Muscle of back (tissue), 11 donors: Measurements from ENCODE around the gene CDH23. TPM values are rescaled to one million over a fixed set of nuclear protein-coding genes. Genes with fewer than 3 reads are reported as not detected.

Experiments
- DNase-seq, 3 donors: peaks; one replicate each; pipeline versions ENCODE4 v3.0.0 to v3.0.0-alpha.2; 2013
- polyA plus RNA-seq, 10 donors: library from polyadenylated mRNA; unstranded; fragments of 120-200 nt; gene quantifications; one replicate each; pipeline ENCODE4 v1.2.1, GENCODE V29; 2013; ENCODE audit not compliant: insufficient read length in 10 of 10

CDH23 gene
- polyA plus RNA-seq, 10 donors, result 3.1 to 5.7 (median 4.1) TPM

GRCh38 chr10:71638822-71639719 is 242.4 kb downstream of the CDH23 start:
- DNase-seq, result no peak

- DNase-seq, result no peak
Measured at GRCh38 chr10:71640607-71641006, 243.9 kb downstream of the CDH23 start.

GRCh38 chr10:71641449-71641848 is 244.7 kb downstream of the CDH23 start:
- DNase-seq, result no peak

- DNase-seq, result no peak
Measured at GRCh38 chr10:71641986-71642385, 245.3 kb downstream of the CDH23 start.

GRCh38 chr10:71643904-71644303 is 247.2 kb downstream of the CDH23 start:
- DNase-seq, result no peak

GRCh38 chr10:71644307-71645180 is 247.8 kb downstream of the CDH23 start:
- no peak for DNase-seq

- DNase-seq, result peak in 1 of 3 donors; percentile 66
Measured at GRCh38 chr10:71645185-71645584, 248.5 kb downstream of the CDH23 start.

- DNase-seq, result no peak
Measured at GRCh38 chr10:71646037-71646436, 249.3 kb downstream of the CDH23 start.

- DNase-seq, result no peak
Measured at GRCh38 chr10:71646592-71647292, 250.0 kb downstream of the CDH23 start.

GRCh38 chr10:71647526-71648253 is 251.0 kb downstream of the CDH23 start:
- peak in 1 of 3 donors; percentile 32 for DNase-seq

- DNase-seq, result peak in 1 of 3 donors; percentile 56
Measured at GRCh38 chr10:71648254-71648932, 251.7 kb downstream of the CDH23 start.

- DNase-seq, result no peak
Measured at GRCh38 chr10:71648933-71649320, 252.2 kb downstream of the CDH23 start.

GRCh38 chr10:71649631-71650030 is 252.9 kb downstream of the CDH23 start:
- no peak for DNase-seq

- DNase-seq, result no peak
Measured at GRCh38 chr10:71650397-71650796, 253.7 kb downstream of the CDH23 start.

- DNase-seq, result no peak
Measured at GRCh38 chr10:71651428-71651827, 254.7 kb downstream of the CDH23 start.

GRCh38 chr10:71651928-71652327 is 255.2 kb downstream of the CDH23 start:
- no peak for DNase-seq

GRCh38 chr10:71653044-71653443 is 256.3 kb downstream of the CDH23 start:
- DNase-seq, result no peak

- DNase-seq, result no peak
Measured at GRCh38 chr10:71656220-71656619, 259.5 kb downstream of the CDH23 start.

- no peak for DNase-seq
Measured at GRCh38 chr10:71657604-71658466, 261.1 kb downstream of the CDH23 start.

GRCh38 chr10:71658467-71658745 is 261.7 kb downstream of the CDH23 start:
- DNase-seq, result no peak
